Activated T-cell treated with anti-CD3 and anti-CD28 coated beads for 4 hours (primary cell): ENCODE measurements around the gene ABCA5.
"Not testable (repeated sequence)": the region's sequence is repeated elsewhere in the genome, so short reads cannot be mapped to it uniquely, and the experiment has no call there.

Experiments used
- DNase-seq: peaks from one replicate; pipeline ENCODE4 v3.0.0-alpha.2; 2020

Gene ABCA5

GRCh38 chr17:69326377-69327059 is 415 bp downstream of the ABCA5 start:
- DNase-seq = no peak

GRCh38 chr17:69325518-69326376 is 1.2 kb downstream of the ABCA5 start:
- no peak for DNase-seq

- DNase-seq = no peak
Measured at GRCh38 chr17:69323806-69324205, 3.1 kb downstream of the ABCA5 start.

- DNase-seq = no peak
Measured at GRCh38 chr17:69320908-69321238, 6.1 kb downstream of the ABCA5 start.

DNA sequence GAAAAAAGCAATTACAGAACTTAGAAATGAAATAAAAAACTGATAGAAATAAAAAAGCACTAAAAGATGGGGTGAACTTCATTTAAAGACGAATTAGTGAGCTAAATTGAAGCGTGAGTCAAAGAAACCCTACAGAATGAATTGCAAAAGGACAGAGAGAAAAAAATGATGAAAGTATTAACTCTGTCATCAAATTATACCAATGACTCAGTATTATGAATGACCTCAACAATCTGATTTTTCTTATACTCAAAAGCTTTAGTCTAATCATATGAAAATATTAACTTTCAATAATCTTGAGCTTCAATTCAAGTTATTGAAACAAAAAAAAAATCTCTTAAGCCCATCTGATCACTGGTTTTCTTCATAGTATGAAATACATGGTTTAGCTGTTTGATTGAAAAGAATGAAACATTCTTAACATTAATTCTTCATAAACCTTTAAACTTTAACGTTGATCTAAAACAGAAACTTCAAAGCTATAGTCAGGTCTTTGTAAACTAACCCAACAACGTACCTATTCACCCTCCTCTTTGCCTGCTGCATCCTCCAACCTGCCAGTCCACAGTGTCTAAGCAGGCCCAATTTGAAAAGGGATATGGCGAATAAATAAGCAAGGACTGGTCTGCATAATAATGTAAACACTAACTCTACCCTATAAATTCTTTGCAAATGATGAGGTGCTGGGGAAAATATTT is 6.6 kb downstream of the ABCA5 start:
- DNase-seq = no peak

DNA sequence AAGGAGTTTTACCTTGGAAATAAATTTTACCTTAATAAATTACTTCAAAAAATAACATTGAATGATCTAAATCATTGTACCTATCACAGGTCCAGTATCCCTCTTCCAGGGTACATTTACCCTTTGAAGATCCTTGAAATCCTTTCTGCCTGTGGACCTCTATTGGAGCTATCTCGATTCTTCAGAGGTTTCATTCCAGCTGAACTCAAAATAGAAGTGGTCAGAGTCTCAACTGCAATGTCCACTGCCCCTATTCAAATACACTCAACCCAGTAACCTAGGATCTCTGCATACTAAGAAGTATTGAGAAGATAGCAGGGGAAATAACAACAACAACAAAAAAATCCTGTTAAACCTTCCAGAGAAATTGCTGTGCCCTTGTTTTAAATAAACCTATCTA is 9.3 kb downstream of the ABCA5 start:
- DNase-seq = no peak

GRCh38 chr17:69314246-69315065 is 12.5 kb downstream of the ABCA5 start:
- DNase-seq = no peak

DNA sequence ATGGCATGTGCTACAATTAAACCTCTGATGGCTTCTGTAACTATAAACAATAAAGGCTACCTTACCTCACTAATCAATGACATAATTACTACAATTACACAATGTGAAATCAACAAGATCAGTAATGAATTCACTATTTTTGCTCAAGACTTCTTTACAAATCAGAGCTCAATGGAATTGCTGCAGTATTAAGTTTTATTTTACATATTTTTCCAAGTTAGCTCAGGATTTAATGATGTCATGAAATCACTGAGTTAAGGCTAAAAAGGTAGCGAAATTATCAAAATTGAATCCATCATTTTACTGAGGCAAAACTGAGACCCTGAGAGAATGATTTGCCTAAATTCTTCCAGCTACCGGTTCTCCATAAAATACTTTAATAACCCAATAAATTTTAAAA is 21.8 kb downstream of the ABCA5 start:
- DNase-seq = no peak

DNA sequence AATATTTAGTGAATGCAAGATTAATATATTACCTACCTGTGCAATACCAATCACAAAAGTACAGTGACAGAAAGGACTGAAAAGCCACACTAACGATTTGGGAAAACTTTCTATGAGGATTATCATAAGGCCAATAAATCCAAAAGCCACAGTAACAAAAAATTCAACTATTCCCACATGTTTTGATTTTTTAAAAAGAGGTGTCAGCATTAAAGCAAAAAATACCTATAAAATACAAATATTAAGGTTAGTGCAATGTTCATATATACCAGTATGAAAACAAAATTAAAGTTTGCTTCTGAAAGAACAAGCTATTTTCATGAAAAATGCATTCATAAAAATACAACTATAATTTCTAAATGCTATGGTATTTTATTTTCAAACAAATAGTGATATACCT is 24.3 kb downstream of the ABCA5 start:
- DNase-seq = no peak

DNA sequence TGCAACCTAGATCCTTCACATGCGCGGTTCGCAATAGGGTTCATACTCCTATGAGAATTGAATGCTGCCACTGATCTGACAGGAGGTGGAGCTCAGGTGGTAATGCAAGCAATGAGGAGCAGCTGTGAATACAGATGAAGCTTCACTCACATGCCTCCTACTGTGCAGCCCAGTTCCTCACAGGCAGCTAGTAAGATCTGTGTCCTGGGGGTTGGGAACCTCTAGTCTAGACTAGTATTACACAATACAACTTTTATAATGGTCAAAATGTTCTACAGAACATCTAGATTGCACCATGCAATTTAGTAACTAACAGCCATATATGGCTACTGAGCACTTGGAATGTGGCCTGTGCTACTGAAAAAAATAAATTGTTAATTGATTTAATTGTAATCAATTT is 26.7 kb downstream of the ABCA5 start:
- no peak for DNase-seq

- not testable (repeated sequence) for DNase-seq
Measured at GRCh38 chr17:69298120-69298722, 28.7 kb downstream of the ABCA5 start.

DNA sequence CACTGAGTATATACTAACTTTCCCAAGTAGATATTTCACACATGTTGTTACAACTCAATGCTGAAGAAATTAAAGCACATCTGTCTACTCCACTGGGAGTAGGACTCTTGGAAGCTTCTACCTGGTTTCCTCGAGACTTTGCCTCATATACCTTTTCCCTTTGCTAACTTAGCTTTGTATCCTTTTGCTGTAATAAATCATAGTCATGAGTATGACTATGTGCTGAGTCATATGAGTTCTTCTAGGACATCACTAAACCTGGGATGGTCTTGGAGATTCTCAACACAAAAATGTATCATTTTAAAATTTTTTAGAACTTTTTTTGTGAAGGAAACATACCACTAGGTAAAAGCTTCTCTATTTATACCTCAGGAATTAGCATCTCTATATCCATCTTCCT is 39.8 kb downstream of the ABCA5 start:
- no peak for DNase-seq

DNA sequence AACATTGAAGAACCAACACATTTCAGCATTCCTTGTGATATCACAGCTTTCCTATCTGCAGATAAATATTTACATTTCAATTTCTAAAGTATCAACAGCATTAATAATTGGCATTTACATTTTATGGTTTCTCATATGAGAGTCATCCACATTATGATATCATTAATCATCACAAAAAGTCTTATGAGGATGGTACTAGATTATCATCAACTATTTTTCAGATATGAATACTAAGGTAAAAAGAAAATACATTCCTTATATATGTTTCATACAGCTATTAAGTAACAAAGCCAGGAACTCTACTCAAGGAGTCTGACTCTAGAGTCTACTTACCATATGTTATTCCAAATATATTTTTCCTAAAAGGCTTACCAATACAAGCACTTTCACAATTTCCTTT is 40.7 kb downstream of the ABCA5 start:
- no peak for DNase-seq

DNA sequence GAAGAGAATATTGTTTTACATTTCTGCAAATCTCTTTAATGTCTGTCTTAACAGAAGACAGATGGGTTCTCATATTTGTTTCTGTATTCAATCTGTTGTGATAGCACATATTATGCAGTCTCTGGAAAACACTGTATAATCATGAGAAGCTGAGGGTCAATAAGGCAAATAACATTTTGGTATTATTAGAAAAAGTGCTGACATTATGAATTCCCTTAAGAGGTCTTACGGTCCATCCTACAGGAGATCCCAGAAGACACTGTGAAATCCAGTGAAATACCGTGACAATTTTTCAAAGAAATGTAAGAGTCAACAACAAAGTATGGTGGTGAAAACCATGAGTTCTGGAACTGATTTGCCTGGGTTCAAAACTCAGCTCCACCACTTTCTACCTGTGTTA is 42.3 kb downstream of the ABCA5 start:
- DNase-seq = no peak

- DNase-seq = no peak
Measured at GRCh38 chr17:69282002-69282401, 44.9 kb downstream of the ABCA5 start.

- not testable (repeated sequence) for DNase-seq
Measured at GRCh38 chr17:69276279-69276678, 50.7 kb downstream of the ABCA5 start.

DNA sequence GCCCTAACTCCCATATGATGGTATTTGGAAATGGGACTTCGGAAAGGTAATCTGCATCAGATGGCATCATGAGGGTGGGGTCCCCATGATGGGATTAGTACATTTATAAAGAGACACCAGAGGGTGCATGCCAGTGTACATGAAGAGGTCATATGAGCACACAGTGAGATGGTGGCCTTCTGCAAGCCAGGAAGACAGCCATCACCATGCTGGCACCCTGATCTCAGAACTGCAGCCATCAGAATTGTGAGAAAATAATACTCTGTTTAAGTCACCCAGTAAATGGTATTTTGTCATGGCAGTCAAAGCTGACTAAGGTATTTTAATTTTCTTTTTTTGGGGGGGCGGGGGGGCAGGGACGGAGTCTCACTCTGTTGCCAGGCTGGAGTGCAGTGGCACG is 51.2 kb downstream of the ABCA5 start:
- DNase-seq = no peak

- DNase-seq = no peak
Measured at GRCh38 chr17:69271023-69271422, 55.9 kb downstream of the ABCA5 start.

GRCh38 chr17:69269131-69269998 is 57.6 kb downstream of the ABCA5 start:
- DNase-seq = no peak

- no peak for DNase-seq
Measured at GRCh38 chr17:69268543-69269014, 58.4 kb downstream of the ABCA5 start.

- DNase-seq = no peak
Measured at GRCh38 chr17:69267219-69267618, 59.7 kb downstream of the ABCA5 start.
